Upper lobe of left lung (tissue), 4 donors: ENCODE results near the gene ENDOV.

ENCODE experiments used
- CTCF ChIP-seq, 6 experiments: fragments of 450-650 bp in 4 of 6; fragments of 200-600 bp in 2 of 6; sonication (generic) in 2 of 6; IDR thresholded peaks; one replicate each; pipeline ENCODE4 v1.5.1; 2016 to 2019; ENCODE audit warnings: antibody characterized with exemption in 6 of 6
- EP300 ChIP-seq, 4 donors: sonication (generic); formaldehyde crosslinking; IDR thresholded peaks; one replicate each; pipeline ENCODE4 v1.5.1; 2017; ENCODE audit warnings: antibody characterized with exemption in 4 of 4, control low read depth in 2 of 4
- POLR2A ChIP-seq, 4 donors: fragments of 450-650 bp; IDR thresholded peaks; one replicate each; pipeline ENCODE4 v1.5.1; 2016 to 2017; ENCODE audit warnings: antibody characterized with exemption in 4 of 4, mild to moderate bottlenecking in 2 of 4
- POLR2AphosphoS5 ChIP-seq, 2 donors: sonication (generic); formaldehyde crosslinking; IDR thresholded peaks; one replicate each; pipeline ENCODE4 v1.5.1; 2017; ENCODE audit warnings: antibody characterized with exemption in 2 of 2

- TF ChIP-seq CTCF (IDR thresholded peaks at IDR 0.05) (no peak), EP300 (IDR thresholded peaks at IDR 0.05) (no peak), POLR2AphosphoS5 (IDR thresholded peaks at IDR 0.05) (no peak), POLR2A (IDR thresholded peaks at IDR 0.05) (no peak)
Measured at GRCh38 chr17:80429356-80430275, 14.6 kb downstream of the ENDOV start.
